HL-60 (cell line): Measurements from ENCODE around the gene COL9A1.

Experiments used
- DNase-seq, 2 experiments: peaks; one replicate each; pipeline ENCODE4 v3.0.0-alpha.2; 2010 to 2020; ENCODE audit warnings: low read depth in 1 of 2, low spot score in 1 of 2
- H3K27ac ChIP-seq: fragments of 250-450 bp; sonication (Bioruptor Pico); replicated peaks from 2 replicates; pipeline ENCODE4 v1.5.1; 2020; ENCODE audit warnings: mild to moderate bottlenecking, moderate library complexity
- H3K27me3 ChIP-seq: fragments of 250-450 bp; sonication (Bioruptor Pico); 2 replicates; pipeline ENCODE4 v1.5.1; 2021; ENCODE audit warnings: mild to moderate bottlenecking, moderate library complexity; ENCODE audit not compliant: insufficient read depth, poor library complexity, severe bottlenecking
- H3K4me3 ChIP-seq: replicated peaks from 2 replicates; pipeline ENCODE4 v1.5.1; 2011; ENCODE audit warnings: mild to moderate bottlenecking, control low read depth, low read length; ENCODE audit not compliant: insufficient read depth
- CTCF ChIP-seq: IDR thresholded peaks from one replicate; pipeline ENCODE4 v1.5.1; 2011; ENCODE audit warnings: low read length, control low read depth, inconsistent platforms; ENCODE audit not compliant: insufficient read depth
- GABPA ChIP-seq: IDR thresholded peaks from 2 replicates; pipeline ENCODE4 v1.6.1; 2012; ENCODE audit warnings: low read depth
- POLR2AphosphoS5 ChIP-seq: IDR thresholded peaks from 2 replicates; pipeline ENCODE4 v1.6.1; 2012; ENCODE audit warnings: low read depth
- SPI1 ChIP-seq: IDR thresholded peaks from 2 replicates; pipeline ENCODE4 v1.6.1; 2012; ENCODE audit warnings: low read depth, mild to moderate bottlenecking, borderline replicate concordance
- TF ChIP-seq, protein P1 (sequence below): IDR thresholded peaks from 2 replicates; pipeline ENCODE4 v1.6.1; 2012; ENCODE audit warnings: low read depth; ENCODE audit not compliant: insufficient replicate concordance

Gene COL9A1

DNA sequence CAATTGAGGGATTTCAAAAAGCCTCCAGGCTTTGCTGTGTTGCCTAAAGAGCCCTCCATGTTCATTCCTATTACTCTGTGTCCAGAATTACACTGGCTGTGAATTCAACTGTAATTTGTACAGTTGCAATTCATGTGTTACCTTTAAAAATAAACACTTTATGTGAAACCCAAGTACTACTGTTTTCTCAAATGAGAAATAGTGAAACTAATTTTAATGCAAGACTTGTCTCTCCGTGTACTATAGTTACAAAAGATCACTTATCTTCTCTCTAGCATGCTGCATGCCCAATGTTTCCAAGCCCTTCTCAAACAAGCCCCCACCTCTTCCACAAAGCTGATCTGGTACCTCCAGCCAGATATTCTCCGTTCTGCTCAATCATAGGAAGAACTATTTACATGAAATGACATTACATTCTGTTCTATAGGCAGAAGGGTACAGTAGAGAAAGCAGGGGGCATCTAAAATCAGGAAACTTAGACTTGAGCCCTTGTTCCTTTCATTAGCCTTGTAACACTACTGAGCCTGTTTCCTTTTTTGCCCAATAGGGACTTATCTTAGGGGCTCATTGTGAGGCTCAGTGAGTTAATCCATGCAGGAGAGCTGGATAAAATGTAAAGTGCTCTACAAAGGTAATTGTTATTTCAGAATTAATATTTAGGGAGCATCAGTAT is 12.3 kb upstream of the COL9A1 start:
- Histone ChIP-seq H3K27ac (no peak overlapping the region), H3K4me3 (no peak overlapping the region), H3K27me3 (no peaks in the 10 kb centered on the region)
- no peak for TF ChIP-seq CTCF
- no peak for TF ChIP-seq GABPA
- no peak for TF ChIP-seq POLR2AphosphoS5
- no peak for TF ChIP-seq SPI1
- TF ChIP-seq, protein P1, sequence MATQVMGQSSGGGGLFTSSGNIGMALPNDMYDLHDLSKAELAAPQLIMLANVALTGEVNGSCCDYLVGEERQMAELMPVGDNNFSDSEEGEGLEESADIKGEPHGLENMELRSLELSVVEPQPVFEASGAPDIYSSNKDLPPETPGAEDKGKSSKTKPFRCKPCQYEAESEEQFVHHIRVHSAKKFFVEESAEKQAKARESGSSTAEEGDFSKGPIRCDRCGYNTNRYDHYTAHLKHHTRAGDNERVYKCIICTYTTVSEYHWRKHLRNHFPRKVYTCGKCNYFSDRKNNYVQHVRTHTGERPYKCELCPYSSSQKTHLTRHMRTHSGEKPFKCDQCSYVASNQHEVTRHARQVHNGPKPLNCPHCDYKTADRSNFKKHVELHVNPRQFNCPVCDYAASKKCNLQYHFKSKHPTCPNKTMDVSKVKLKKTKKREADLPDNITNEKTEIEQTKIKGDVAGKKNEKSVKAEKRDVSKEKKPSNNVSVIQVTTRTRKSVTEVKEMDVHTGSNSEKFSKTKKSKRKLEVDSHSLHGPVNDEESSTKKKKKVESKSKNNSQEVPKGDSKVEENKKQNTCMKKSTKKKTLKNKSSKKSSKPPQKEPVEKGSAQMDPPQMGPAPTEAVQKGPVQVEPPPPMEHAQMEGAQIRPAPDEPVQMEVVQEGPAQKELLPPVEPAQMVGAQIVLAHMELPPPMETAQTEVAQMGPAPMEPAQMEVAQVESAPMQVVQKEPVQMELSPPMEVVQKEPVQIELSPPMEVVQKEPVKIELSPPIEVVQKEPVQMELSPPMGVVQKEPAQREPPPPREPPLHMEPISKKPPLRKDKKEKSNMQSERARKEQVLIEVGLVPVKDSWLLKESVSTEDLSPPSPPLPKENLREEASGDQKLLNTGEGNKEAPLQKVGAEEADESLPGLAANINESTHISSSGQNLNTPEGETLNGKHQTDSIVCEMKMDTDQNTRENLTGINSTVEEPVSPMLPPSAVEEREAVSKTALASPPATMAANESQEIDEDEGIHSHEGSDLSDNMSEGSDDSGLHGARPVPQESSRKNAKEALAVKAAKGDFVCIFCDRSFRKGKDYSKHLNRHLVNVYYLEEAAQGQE = no peak
- DNase-seq = no peak

DNA sequence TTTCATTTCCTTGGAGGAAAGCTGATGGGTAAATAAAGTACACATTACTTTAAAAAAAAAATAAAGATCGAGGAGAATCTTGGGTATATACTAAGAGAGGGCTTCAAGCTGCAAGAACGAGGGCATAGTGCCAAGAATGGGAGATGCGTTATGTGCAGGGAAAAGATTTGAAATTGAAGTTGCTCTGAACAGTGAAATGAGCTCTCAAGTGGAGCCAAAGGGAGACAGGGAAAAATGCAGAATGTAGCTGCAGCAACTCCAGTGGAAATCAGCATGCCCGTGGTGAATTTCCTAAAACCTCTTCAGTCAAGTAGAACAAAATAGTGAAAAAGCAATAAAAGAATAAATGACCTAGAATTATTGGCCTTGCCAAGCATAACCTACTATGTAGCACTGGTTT is 11.4 kb upstream of the COL9A1 start:
- Histone ChIP-seq H3K4me3 (no peak overlapping the region), H3K27ac (no peak overlapping the region), H3K27me3 (no peaks in the 10 kb centered on the region)
- TF ChIP-seq CTCF = no peak
- TF ChIP-seq, protein P1 = no peak
- no peak for TF ChIP-seq SPI1
- TF ChIP-seq GABPA = no peak
- no peak for TF ChIP-seq POLR2AphosphoS5
- DNase-seq = no peak

DNA sequence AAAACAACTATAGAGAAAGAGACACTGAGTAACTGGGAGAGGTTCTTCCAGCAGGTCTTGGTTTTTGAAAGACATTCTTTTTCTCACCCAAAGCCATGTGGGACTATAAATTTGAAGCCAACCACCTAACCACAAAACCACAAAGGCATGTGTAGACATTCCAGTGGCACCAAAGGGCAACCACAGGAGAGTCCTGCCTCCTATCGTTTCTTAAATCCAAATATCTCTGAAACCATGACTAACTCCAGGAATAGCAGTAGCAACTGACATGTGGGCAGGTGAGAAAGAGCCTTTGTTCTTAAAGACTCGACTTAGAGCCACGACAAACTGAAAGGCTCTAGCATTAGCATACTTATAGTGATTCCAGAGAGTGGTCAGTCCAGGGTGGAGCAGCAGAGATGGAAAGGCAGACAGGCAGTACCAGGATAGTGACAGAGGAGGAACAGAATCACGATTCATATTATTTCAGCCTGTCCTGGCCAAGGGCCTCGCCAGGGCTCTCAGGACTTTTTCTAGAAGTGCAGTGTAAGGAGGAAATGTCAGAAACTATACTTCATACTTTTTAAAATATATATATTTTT is 9.4 kb upstream of the COL9A1 start:
- Histone ChIP-seq H3K27ac (no peak overlapping the region), H3K4me3 (no peak overlapping the region), H3K27me3 (no peaks in the 10 kb centered on the region)
- DNase-seq = no peak
- TF ChIP-seq CTCF (no peak), GABPA (no peak), SPI1 (no peak), POLR2AphosphoS5 (no peak)
- TF ChIP-seq, protein P1 = no peak
